ENCODE data around the gene IGF1R. TPM values are rescaled to one million over a fixed set of nuclear protein-coding genes. Genes with fewer than 3 reads are reported as not detected.

IGF1R gene
- polyA plus RNA-seq, 1 experiment, result 21.6 TPM

- ChIA-PET POLR2A (interaction anchor here (0.7 kb wide), 1 partner anchor 207 kb away, joined by 4 read pairs; no protein-coding TSS in a partner anchor), CTCF (interaction anchor here (1.3 kb wide), 1 partner anchor 421 kb away, joined by 4 read pairs; no protein-coding TSS in a partner anchor)
- Histone ChIP-seq H3K9me3 (ENCODE audit: control insufficient read depth, insufficient read depth, low read length) (no peaks in the 10 kb centered on the region), H3K27ac (ENCODE audit: low read depth, low read length) (no peak overlapping the region), H3K27me3 (ENCODE audit: control insufficient read depth, insufficient read depth, low read length) (no peaks in the 10 kb centered on the region), H3K4me3 (ENCODE audit: low read depth, low read length) (no peak overlapping the region)
- no peak for DNase-seq (ENCODE audit: low read depth, low spot score)
- TF ChIP-seq CTCF (IDR thresholded peaks at IDR 0.05; ENCODE audit: low read depth, low read length), result no peak
These were observed 6.5 kb downstream of the IGF1R start for GRCh38 chr15:98654790-98655360.

- TF ChIP-seq CTCF (IDR thresholded peaks at IDR 0.05; ENCODE audit: low read depth, low read length), result no peak
- ChIA-PET CTCF (no interaction called here), POLR2A (interaction anchor here (0.7 kb wide), 1 partner anchor 206 kb away, joined by 4 read pairs; no protein-coding TSS in a partner anchor)
- Histone ChIP-seq H3K9me3 (ENCODE audit: control insufficient read depth, insufficient read depth, low read length) (no peaks in the 10 kb centered on the region), H3K27ac (ENCODE audit: low read depth, low read length) (no peak overlapping the region), H3K4me3 (ENCODE audit: low read depth, low read length) (no peak overlapping the region), H3K27me3 (ENCODE audit: control insufficient read depth, insufficient read depth, low read length) (no peaks in the 10 kb centered on the region)
- DNase-seq (ENCODE audit: low read depth, low spot score), result no peak
These were observed 7.4 kb downstream of the IGF1R start for GRCh38 chr15:98655732-98656131.

- Histone ChIP-seq H3K9me3 (ENCODE audit: control insufficient read depth, insufficient read depth, low read length) (no peaks in the 10 kb centered on the region), H3K4me3 (ENCODE audit: low read depth, low read length) (no peak overlapping the region), H3K27me3 (ENCODE audit: control insufficient read depth, insufficient read depth, low read length) (no peaks in the 10 kb centered on the region), H3K27ac (ENCODE audit: low read depth, low read length) (no peak overlapping the region)
- CTCF ChIA-PET, result interaction anchor here (1.5 to 4.3 kb wide), 4 partner anchors 9 to 248 kb away, joined by 4 to 46 read pairs (median 6); no protein-coding TSS in a partner anchor
- POLR2A ChIA-PET, result no interaction called here
- no peak for DNase-seq (ENCODE audit: low read depth, low spot score)
- no peak for TF ChIP-seq CTCF (IDR thresholded peaks at IDR 0.05; ENCODE audit: low read depth, low read length)
These were observed 9.4 kb downstream of the IGF1R start for GRCh38 chr15:98657721-98658120.

GRCh38 chr15:98658831-98659699 lies 10.7 kb downstream of the IGF1R start:
- ChIA-PET CTCF (interaction anchor here (0.6 to 4.3 kb wide), 32 partner anchors 8 to 417 kb away, joined by 3 to 46 read pairs (median 4); no protein-coding TSS in a partner anchor), POLR2A (no interaction called here)
- DNase-seq (ENCODE audit: low read depth, low spot score), result no peak
- Histone ChIP-seq H3K27me3 (ENCODE audit: control insufficient read depth, insufficient read depth, low read length) (no peaks in the 10 kb centered on the region), H3K27ac (ENCODE audit: low read depth, low read length) (no peak overlapping the region), H3K9me3 (ENCODE audit: control insufficient read depth, insufficient read depth, low read length) (no peaks in the 10 kb centered on the region), H3K4me3 (ENCODE audit: low read depth, low read length) (no peak overlapping the region)
- TF ChIP-seq CTCF (IDR thresholded peaks at IDR 0.05; ENCODE audit: low read depth, low read length), result peak; percentile 93

GRCh38 chr15:98660055-98660454 lies 11.7 kb downstream of the IGF1R start:
- DNase-seq (ENCODE audit: low read depth, low spot score), result no peak
- Histone ChIP-seq H3K4me3 (ENCODE audit: low read depth, low read length) (no peak overlapping the region), H3K9me3 (ENCODE audit: control insufficient read depth, insufficient read depth, low read length) (no peaks in the 10 kb centered on the region), H3K27me3 (ENCODE audit: control insufficient read depth, insufficient read depth, low read length) (no peaks in the 10 kb centered on the region), H3K27ac (ENCODE audit: low read depth, low read length) (no peak overlapping the region)
- TF ChIP-seq CTCF (IDR thresholded peaks at IDR 0.05; ENCODE audit: low read depth, low read length), result no peak
- CTCF ChIA-PET, result interaction anchor here (0.6 to 4.3 kb wide), 30 partner anchors 8 to 416 kb away, joined by 3 to 46 read pairs (median 4); no protein-coding TSS in a partner anchor
- POLR2A ChIA-PET, result no interaction called here

Data from AG04450 (cell line).